Duodenal mucosa (tissue), 2 donors: ENCODE measurements around the gene TNKS2.
"Not testable (repeated sequence)": the region's sequence is repeated elsewhere in the genome, so short reads cannot be mapped to it uniquely, and the experiment has no call there.

Experiments used
- H3K27ac ChIP-seq: one replicate; pipeline ENCODE4 v1.7.0; 2013; ENCODE audit warnings: low read depth, low read length
- H3K27me3 ChIP-seq, 2 donors: one replicate each; pipeline ENCODE4 v1.7.0; 2013; ENCODE audit warnings: low read length in 2 of 2, control low read depth in 1 of 2; ENCODE audit not compliant: insufficient read depth in 2 of 2, control insufficient read depth in 1 of 2
- H3K36me3 ChIP-seq, 2 donors: one replicate each; pipeline ENCODE4 v1.7.0; 2013; ENCODE audit warnings: low read length in 2 of 2, control low read depth in 1 of 2; ENCODE audit not compliant: insufficient read depth in 2 of 2, control insufficient read depth in 1 of 2
- H3K4me1 ChIP-seq, 2 donors: one replicate each; pipeline ENCODE4 v1.7.0; 2013; ENCODE audit warnings: low read length in 2 of 2, control low read depth in 1 of 2; ENCODE audit not compliant: insufficient read depth in 2 of 2, control insufficient read depth in 1 of 2
- H3K4me3 ChIP-seq, 2 donors: one replicate each; pipeline ENCODE4 v1.7.0; 2013; ENCODE audit warnings: low read length in 2 of 2, low read depth in 1 of 2
- H3K9ac ChIP-seq, 2 donors: one replicate each; pipeline ENCODE4 v1.7.0; 2013; ENCODE audit warnings: low read length in 2 of 2, low read depth in 1 of 2
- H3K9me3 ChIP-seq, 2 donors: one replicate each; pipeline ENCODE4 v1.7.0; 2013; ENCODE audit warnings: low read length in 2 of 2, control low read depth in 1 of 2; ENCODE audit not compliant: control insufficient read depth in 1 of 2

TNKS2 gene

GRCh38 chr10:91885362-91886079 is 87.3 kb downstream of the TNKS2 start:
- Histone ChIP-seq H3K9ac (no peak overlapping the region), H3K4me1 (peaks cover 18 to 19% of the 10 kb centered on the region in 2 donors), H3K27ac (no peak overlapping the region), H3K9me3 (no peaks in the 10 kb centered on the region), H3K27me3 (peaks cover 12 to 14% of the 10 kb centered on the region in 2 donors), H3K4me3 (no peak overlapping the region), H3K36me3 (no peaks in the 10 kb centered on the region)

- Histone ChIP-seq H3K27ac (no peak overlapping the region), H3K4me3 (peak overlapping the region; percentile 76), H3K9ac (peak overlapping the region in 1 of 2 donors; percentile 35), H3K27me3 (peaks cover 14 to 15% of the 10 kb centered on the region in 2 donors), H3K36me3 (no peaks in the 10 kb centered on the region), H3K4me1 (peaks cover 18 to 19% of the 10 kb centered on the region in 2 donors), H3K9me3 (no peaks in the 10 kb centered on the region)
Observed at GRCh38 chr10:91886954-91887271, 88.7 kb downstream of the TNKS2 start.

- H3K4me1 ChIP-seq, result peaks cover 18 to 19% of the 10 kb centered on the region in 2 donors
- H3K36me3 ChIP-seq, result no peaks in the 10 kb centered on the region
- H3K9me3 ChIP-seq, result no peaks in the 10 kb centered on the region
- H3K27ac ChIP-seq, result no peak overlapping the region
- peaks cover 14 to 15% of the 10 kb centered on the region in 2 donors for H3K27me3 ChIP-seq
- H3K4me3 ChIP-seq, result peak overlapping the region; percentile 76
- H3K9ac ChIP-seq, result peak overlapping the region; percentile 35 to 38
Observed at GRCh38 chr10:91887272-91888076, 89.2 kb downstream of the TNKS2 start.

GRCh38 chr10:91891125-91892001 is 93.1 kb downstream of the TNKS2 start:
- H3K9ac ChIP-seq, result no peak overlapping the region
- H3K36me3 ChIP-seq, result no peaks in the 10 kb centered on the region
- H3K9me3 ChIP-seq, result no peaks in the 10 kb centered on the region
- no peak overlapping the region for H3K27ac ChIP-seq
- peaks cover 9 to 10% of the 10 kb centered on the region in 2 donors for H3K4me1 ChIP-seq
- H3K27me3 ChIP-seq, result peaks cover 14 to 15% of the 10 kb centered on the region in 2 donors
- H3K4me3 ChIP-seq, result no peak overlapping the region

- Histone ChIP-seq H3K4me3 (no peak overlapping the region), H3K36me3 (no peaks in the 10 kb centered on the region), H3K27me3 (peaks cover under 1 to 8% of the 10 kb centered on the region in 2 donors), H3K9ac (no peak overlapping the region), H3K9me3 (no peaks in the 10 kb centered on the region), H3K27ac (no peak overlapping the region), H3K4me1 (peaks cover 0 to under 1% of the 10 kb centered on the region in 2 donors)
Observed at GRCh38 chr10:91893051-91893450, 94.8 kb downstream of the TNKS2 start.

- H3K4me1 ChIP-seq, H3K36me3 ChIP-seq, H3K9ac ChIP-seq, H3K9me3 ChIP-seq, H3K27ac ChIP-seq, H3K4me3 ChIP-seq, H3K27me3 ChIP-seq: not testable (repeated sequence)
Observed at GRCh38 chr10:91894261-91894685, 96.0 kb downstream of the TNKS2 start.

GRCh38 chr10:91896212-91896756 is 98.1 kb downstream of the TNKS2 start:
- Histone ChIP-seq H3K36me3 (no peaks in the 10 kb centered on the region), H3K9me3 (no peaks in the 10 kb centered on the region), H3K4me3 (no peak overlapping the region), H3K27ac (no peak overlapping the region), H3K4me1 (no peaks in the 10 kb centered on the region), H3K9ac (no peak overlapping the region), H3K27me3 (peaks cover 0 to 4% of the 10 kb centered on the region in 2 donors)

GRCh38 chr10:91897421-91897820 is 99.2 kb downstream of the TNKS2 start:
- H3K4me1 ChIP-seq, result no peaks in the 10 kb centered on the region
- no peak overlapping the region for H3K27ac ChIP-seq
- H3K27me3 ChIP-seq, result peaks cover 0 to 4% of the 10 kb centered on the region in 2 donors
- H3K36me3 ChIP-seq, result no peaks in the 10 kb centered on the region
- H3K9me3 ChIP-seq, result no peaks in the 10 kb centered on the region
- no peak overlapping the region for H3K9ac ChIP-seq
- H3K4me3 ChIP-seq, result no peak overlapping the region

GRCh38 chr10:91901784-91902677 is 103.8 kb downstream of the TNKS2 start:
- H3K9me3 ChIP-seq, result no peaks in the 10 kb centered on the region
- no peaks in the 10 kb centered on the region for H3K4me1 ChIP-seq
- no peak overlapping the region for H3K4me3 ChIP-seq
- no peak overlapping the region for H3K27ac ChIP-seq
- no peak overlapping the region for H3K9ac ChIP-seq
- H3K27me3 ChIP-seq, result peaks cover 0 to 4% of the 10 kb centered on the region in 2 donors
- no peaks in the 10 kb centered on the region for H3K36me3 ChIP-seq
